HG02678 (cell line): ENCODE data around the gene RAD51B.
"Not testable (repeated sequence)": the region's sequence is repeated elsewhere in the genome, so short reads cannot be mapped to it uniquely, and the experiment has no call there.

Experiments
- ATAC-seq: cut with Tn5 transposase; IDR thresholded peaks from one replicate; pipeline ENCODE4 v1.9.1; 2021; ENCODE audit warnings: mild to moderate bottlenecking, moderate library complexity; ENCODE audit not compliant: unreplicated experiment

The RAD51B gene

GRCh38 chr14:68413509-68413908, 593.9 kb downstream of the RAD51B start:
- no peak for ATAC-seq

GRCh38 chr14:68414121-68414520, 594.5 kb downstream of the RAD51B start:
- ATAC-seq: no peak

GRCh38 chr14:68416171-68416570, 596.6 kb downstream of the RAD51B start:
- ATAC-seq: no peak

- no peak for ATAC-seq
Observed at GRCh38 chr14:68417009-68417650, 597.6 kb downstream of the RAD51B start.

- no peak for ATAC-seq
Observed at GRCh38 chr14:68418174-68419118, 598.9 kb downstream of the RAD51B start.

- no peak for ATAC-seq
Observed at GRCh38 chr14:68420350-68420749, 600.8 kb downstream of the RAD51B start.

- no peak for ATAC-seq
Observed at GRCh38 chr14:68421116-68421515, 601.5 kb downstream of the RAD51B start.

- ATAC-seq: no peak
Observed at GRCh38 chr14:68423686-68424085, 604.1 kb downstream of the RAD51B start.

- ATAC-seq: no peak
Observed at GRCh38 chr14:68424443-68425172, 605.0 kb downstream of the RAD51B start.

- no peak for ATAC-seq
Observed at GRCh38 chr14:68426661-68427549, 607.3 kb downstream of the RAD51B start.

- ATAC-seq: no peak
Observed at GRCh38 chr14:68427550-68427890, 607.9 kb downstream of the RAD51B start.

- not testable (repeated sequence) for ATAC-seq
Observed at GRCh38 chr14:68428900-68429299, 609.3 kb downstream of the RAD51B start.

GRCh38 chr14:68434173-68434572, 614.6 kb downstream of the RAD51B start:
- not testable (repeated sequence) for ATAC-seq

GRCh38 chr14:68435631-68436030, 616.1 kb downstream of the RAD51B start:
- not testable (repeated sequence) for ATAC-seq

- ATAC-seq: no peak
Observed at GRCh38 chr14:68439676-68440075, 620.1 kb downstream of the RAD51B start.

GRCh38 chr14:68440820-68441219, 621.2 kb downstream of the RAD51B start:
- no peak for ATAC-seq

- no peak for ATAC-seq
Observed at GRCh38 chr14:68441542-68441941, 622.0 kb downstream of the RAD51B start.

GRCh38 chr14:68442828-68443629, 623.5 kb downstream of the RAD51B start:
- ATAC-seq: no peak

- no peak for ATAC-seq
Observed at GRCh38 chr14:68444449-68445168, 625.0 kb downstream of the RAD51B start.
